Measurements from ENCODE around the gene LZTS2. TPM values are rescaled to one million over a fixed set of nuclear protein-coding genes. Genes with fewer than 3 reads are reported as not detected.

LZTS2 gene
- total and polyA plus RNA-seq, 4 donors = 2.1 to 10.3 (median 9.5) TPM

- no peak for TF ChIP-seq FOXA2 (IDR thresholded peaks at IDR 0.05)
- TF ChIP-seq HNF4G (IDR thresholded peaks at IDR 0.05) = no peak
- no peak for TF ChIP-seq RAD21 (IDR thresholded peaks at IDR 0.05)
- no peak for TF ChIP-seq RXRA (IDR thresholded peaks at IDR 0.05)
- TF ChIP-seq, protein P1, sequence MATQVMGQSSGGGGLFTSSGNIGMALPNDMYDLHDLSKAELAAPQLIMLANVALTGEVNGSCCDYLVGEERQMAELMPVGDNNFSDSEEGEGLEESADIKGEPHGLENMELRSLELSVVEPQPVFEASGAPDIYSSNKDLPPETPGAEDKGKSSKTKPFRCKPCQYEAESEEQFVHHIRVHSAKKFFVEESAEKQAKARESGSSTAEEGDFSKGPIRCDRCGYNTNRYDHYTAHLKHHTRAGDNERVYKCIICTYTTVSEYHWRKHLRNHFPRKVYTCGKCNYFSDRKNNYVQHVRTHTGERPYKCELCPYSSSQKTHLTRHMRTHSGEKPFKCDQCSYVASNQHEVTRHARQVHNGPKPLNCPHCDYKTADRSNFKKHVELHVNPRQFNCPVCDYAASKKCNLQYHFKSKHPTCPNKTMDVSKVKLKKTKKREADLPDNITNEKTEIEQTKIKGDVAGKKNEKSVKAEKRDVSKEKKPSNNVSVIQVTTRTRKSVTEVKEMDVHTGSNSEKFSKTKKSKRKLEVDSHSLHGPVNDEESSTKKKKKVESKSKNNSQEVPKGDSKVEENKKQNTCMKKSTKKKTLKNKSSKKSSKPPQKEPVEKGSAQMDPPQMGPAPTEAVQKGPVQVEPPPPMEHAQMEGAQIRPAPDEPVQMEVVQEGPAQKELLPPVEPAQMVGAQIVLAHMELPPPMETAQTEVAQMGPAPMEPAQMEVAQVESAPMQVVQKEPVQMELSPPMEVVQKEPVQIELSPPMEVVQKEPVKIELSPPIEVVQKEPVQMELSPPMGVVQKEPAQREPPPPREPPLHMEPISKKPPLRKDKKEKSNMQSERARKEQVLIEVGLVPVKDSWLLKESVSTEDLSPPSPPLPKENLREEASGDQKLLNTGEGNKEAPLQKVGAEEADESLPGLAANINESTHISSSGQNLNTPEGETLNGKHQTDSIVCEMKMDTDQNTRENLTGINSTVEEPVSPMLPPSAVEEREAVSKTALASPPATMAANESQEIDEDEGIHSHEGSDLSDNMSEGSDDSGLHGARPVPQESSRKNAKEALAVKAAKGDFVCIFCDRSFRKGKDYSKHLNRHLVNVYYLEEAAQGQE (IDR thresholded peaks at IDR 0.05) = no peak
- TF ChIP-seq, protein P2, sequence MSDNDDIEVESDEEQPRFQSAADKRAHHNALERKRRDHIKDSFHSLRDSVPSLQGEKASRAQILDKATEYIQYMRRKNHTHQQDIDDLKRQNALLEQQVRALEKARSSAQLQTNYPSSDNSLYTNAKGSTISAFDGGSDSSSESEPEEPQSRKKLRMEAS (IDR thresholded peaks at IDR 0.05) = no peak
- TF ChIP-seq NR2F2 (IDR thresholded peaks at IDR 0.05) = no peak
- TF ChIP-seq HNF4A (conservative IDR thresholded peaks at IDR 0.05) = no peak
- TF ChIP-seq SP1 (IDR thresholded peaks at IDR 0.05) = no peak
- TF ChIP-seq, protein P3, sequence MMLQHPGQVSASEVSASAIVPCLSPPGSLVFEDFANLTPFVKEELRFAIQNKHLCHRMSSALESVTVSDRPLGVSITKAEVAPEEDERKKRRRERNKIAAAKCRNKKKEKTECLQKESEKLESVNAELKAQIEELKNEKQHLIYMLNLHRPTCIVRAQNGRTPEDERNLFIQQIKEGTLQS (IDR thresholded peaks at IDR 0.05) = no peak
- TF ChIP-seq CTCF (IDR thresholded peaks at IDR 0.05; ENCODE audit: low read depth, low read length, missing input control) = no peak
- TF ChIP-seq EGR1 (IDR thresholded peaks at IDR 0.05; ENCODE audit: low read depth in 2 of 2) = no peak
- TF ChIP-seq TAF1 (conservative IDR thresholded peaks at IDR 0.05) = no peak
- no peak for TF ChIP-seq YY1 (IDR thresholded peaks at IDR 0.05)
- no peak for TF ChIP-seq JUND (IDR thresholded peaks at IDR 0.05)
- no peak for TF ChIP-seq FOXA1 (IDR thresholded peaks at IDR 0.05)
- TF ChIP-seq GABPA (IDR thresholded peaks at IDR 0.05 in 1 of 2, conservative IDR thresholded peaks at IDR 0.05 in 1 of 2) = no peak
- TF ChIP-seq, protein P4, sequence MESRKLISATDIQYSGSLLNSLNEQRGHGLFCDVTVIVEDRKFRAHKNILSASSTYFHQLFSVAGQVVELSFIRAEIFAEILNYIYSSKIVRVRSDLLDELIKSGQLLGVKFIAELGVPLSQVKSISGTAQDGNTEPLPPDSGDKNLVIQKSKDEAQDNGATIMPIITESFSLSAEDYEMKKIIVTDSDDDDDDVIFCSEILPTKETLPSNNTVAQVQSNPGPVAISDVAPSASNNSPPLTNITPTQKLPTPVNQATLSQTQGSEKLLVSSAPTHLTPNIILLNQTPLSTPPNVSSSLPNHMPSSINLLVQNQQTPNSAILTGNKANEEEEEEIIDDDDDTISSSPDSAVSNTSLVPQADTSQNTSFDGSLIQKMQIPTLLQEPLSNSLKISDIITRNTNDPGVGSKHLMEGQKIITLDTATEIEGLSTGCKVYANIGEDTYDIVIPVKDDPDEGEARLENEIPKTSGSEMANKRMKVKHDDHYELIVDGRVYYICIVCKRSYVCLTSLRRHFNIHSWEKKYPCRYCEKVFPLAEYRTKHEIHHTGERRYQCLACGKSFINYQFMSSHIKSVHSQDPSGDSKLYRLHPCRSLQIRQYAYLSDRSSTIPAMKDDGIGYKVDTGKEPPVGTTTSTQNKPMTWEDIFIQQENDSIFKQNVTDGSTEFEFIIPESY (IDR thresholded peaks at IDR 0.05) = no peak
- Histone ChIP-seq H3K4me3 (ENCODE audit: low read depth in 1 of 3, low read length in 3 of 3) (no peak overlapping the region), H3K9me3 (ENCODE audit: control insufficient read depth in 4 of 4, low read length in 3 of 4) (no peaks in the 10 kb centered on the region), H3K27me3 (ENCODE audit: control insufficient read depth in 4 of 4, insufficient read depth in 4 of 4, low read length in 3 of 4) (no peaks in the 10 kb centered on the region), H3K27ac (ENCODE audit: low read depth in 1 of 2, low read length in 2 of 2) (no peak overlapping the region), H3K4me1 (ENCODE audit: control insufficient read depth in 4 of 4, insufficient read depth in 4 of 4, low read length in 3 of 4) (peaks cover 0 to 8% (median 5%) of the 10 kb centered on the region in 4 donors), H3K9ac (ENCODE audit: low read depth in 1 of 2, low read length in 2 of 2) (no peak overlapping the region), H3K36me3 (ENCODE audit: control insufficient read depth in 4 of 4, insufficient read depth in 3 of 4, low read depth in 1 of 4, low read length in 3 of 4) (peaks cover 0 to 14% (median under 1%) of the 10 kb centered on the region in 4 donors)
- WGBS = 95% methylated on average over 18 of the region's 18 CpGs
- DNase-seq (ENCODE audit: low spot score) = no peak
Measured at GRCh38 chr10:101003639-101004206, 4.1 kb downstream of the LZTS2 start.
